K562 (cell line): Measurements from ENCODE around the gene EFS. TPM values are rescaled to one million over a fixed set of nuclear protein-coding genes. Genes with fewer than 3 reads are reported as not detected.

Source experiments
- BRD9 ChIP-seq: fragments of 450-650 bp; IDR thresholded peaks from 2 replicates; pipeline ENCODE4 v1.6.1; 2018; ENCODE audit warnings: low read depth; ENCODE audit not compliant: partially characterized antibody
- CEBPB ChIP-seq: fragments of 450-650 bp; IDR thresholded peaks from 2 replicates; pipeline ENCODE4 v1.6.1; 2016; ENCODE audit warnings: missing genetic modification characterization, missing compliant biosample characterization
- GABPB2 ChIP-seq: fragments of 250-450 bp; sonication (Bioruptor Pico); conservative IDR thresholded peaks from 2 replicates; pipeline ENCODE4 v1.5.1; 2021; ENCODE audit warnings: mild to moderate bottlenecking
- GTF2A2 ChIP-seq: IDR thresholded peaks from 2 replicates; pipeline ENCODE4 v1.6.1; 2016; ENCODE audit warnings: mild to moderate bottlenecking, missing genetic modification characterization, missing compliant biosample characterization
- HMG20A ChIP-seq: fragments of 450-650 bp; formaldehyde crosslinking; conservative IDR thresholded peaks from 2 replicates; pipeline ENCODE4 v1.4.0; 2020; ENCODE audit warnings: mild to moderate bottlenecking, mixed read lengths
- HMG20B ChIP-seq: fragments of 250-450 bp; sonication (Bioruptor Pico); IDR thresholded peaks from 2 replicates; pipeline ENCODE4 v1.5.0; 2021; ENCODE audit warnings: mild to moderate bottlenecking
- KDM4B ChIP-seq, 2 experiments: fragments of 450-650 bp in 1 of 2; sonication (generic) in 1 of 2; IDR thresholded peaks; 2 replicates each; pipeline ENCODE4 v1.6.1; 2016 to 2017; ENCODE audit warnings: borderline replicate concordance in 2 of 2, antibody characterized with exemption in 1 of 2, low read depth in 1 of 2, mild to moderate bottlenecking in 1 of 2
- MGA ChIP-seq: fragments of 450-650 bp; IDR thresholded peaks from 2 replicates; pipeline ENCODE4 v1.6.1; 2016; ENCODE audit warnings: mild to moderate bottlenecking, moderate library complexity
- PHB2 ChIP-seq: fragments of 450-650 bp; IDR thresholded peaks from 2 replicates; pipeline ENCODE4 v1.6.1; 2017; ENCODE audit warnings: low read depth
- RBM22 ChIP-seq: fragments of 200-400 bp; formaldehyde crosslinking; IDR thresholded peaks from 2 replicates; pipeline ENCODE4 v1.6.1; 2018; ENCODE audit warnings: low read length, low read depth; ENCODE audit not compliant: poor library complexity, severe bottlenecking
- SAP30 ChIP-seq: fragments of 200-600 bp; sonication (generic); IDR thresholded peaks from 2 replicates; pipeline ENCODE4 v1.6.1; 2012; ENCODE audit warnings: borderline replicate concordance, low read depth, mild to moderate bottlenecking, moderate library complexity, low read length, control low read depth, inconsistent platforms; ENCODE audit not compliant: insufficient read depth, poor library complexity, severe bottlenecking
- SNRNP70 ChIP-seq: fragments of 200-400 bp; formaldehyde crosslinking; optimal IDR thresholded peaks from 2 replicates; pipeline ENCODE3; 2017; ENCODE audit warnings: low read depth, low read length
- STAG1 ChIP-seq: sonication (generic); formaldehyde crosslinking; IDR thresholded peaks from 2 replicates; pipeline ENCODE4 v1.5.0; 2020; ENCODE audit warnings: missing genetic modification reagents, borderline replicate concordance
- ZNF263 ChIP-seq: sonication (generic); formaldehyde crosslinking; IDR thresholded peaks from 2 replicates; pipeline ENCODE4 v1.8.0; 2022; ENCODE audit warnings: mild to moderate bottlenecking, missing genetic modification reagents, borderline replicate concordance
- ZNF384 ChIP-seq: IDR thresholded peaks from 2 replicates; pipeline ENCODE4 v1.6.1; 2012; ENCODE audit warnings: low read depth, low read length, improper control_type of control experiment
- polyA plus RNA-seq, 8 experiments: library from polyadenylated mRNA; depleted of rRNA in 4 of 8; stranded (reverse) in 5 of 8; unstranded in 3 of 8; fragments of >200 nt; fragmentation: Nextera tagmentation in 2 of 8; fragmentation: Illumina TruSeq in 1 of 8; extraction: Ambion mirVana in 2 of 8; extraction: Trizol in 1 of 8; gene quantifications; 2 replicates each; pipeline versions ENCODE4 v1.2.1 to v1.2.3, GENCODE V29; 2011 to 2014; ENCODE audit warnings: inconsistent platforms in 1 of 8, missing spikeins in 1 of 8
- total RNA-seq, 7 experiments: library from RNA; depleted of rRNA in 6 of 7; stranded (reverse); fragments of >200 nt in 6 of 7; fragmentation: Illumina TruSeq in 2 of 7; extraction: Trizol in 2 of 7; gene quantifications; 2 replicates each; pipeline versions ENCODE4 v1.2.1 to v1.2.3, GENCODE V29; 2011 to 2021; ENCODE audit warnings: low replicate concordance in 1 of 7
- TF ChIP-seq, protein P1 (sequence below): fragments of 250-450 bp; sonication (Bioruptor Pico); IDR thresholded peaks from 2 replicates; pipeline ENCODE4 v1.6.1; 2021; ENCODE audit warnings: mild to moderate bottlenecking

EFS gene
- total and polyA plus RNA-seq, 9 of the 15 experiments (the other 6 are each of a cell fraction or from before 2014, with no cell fraction given), result 0.01 to 0.03 TPM; not detected in 7

DNA sequence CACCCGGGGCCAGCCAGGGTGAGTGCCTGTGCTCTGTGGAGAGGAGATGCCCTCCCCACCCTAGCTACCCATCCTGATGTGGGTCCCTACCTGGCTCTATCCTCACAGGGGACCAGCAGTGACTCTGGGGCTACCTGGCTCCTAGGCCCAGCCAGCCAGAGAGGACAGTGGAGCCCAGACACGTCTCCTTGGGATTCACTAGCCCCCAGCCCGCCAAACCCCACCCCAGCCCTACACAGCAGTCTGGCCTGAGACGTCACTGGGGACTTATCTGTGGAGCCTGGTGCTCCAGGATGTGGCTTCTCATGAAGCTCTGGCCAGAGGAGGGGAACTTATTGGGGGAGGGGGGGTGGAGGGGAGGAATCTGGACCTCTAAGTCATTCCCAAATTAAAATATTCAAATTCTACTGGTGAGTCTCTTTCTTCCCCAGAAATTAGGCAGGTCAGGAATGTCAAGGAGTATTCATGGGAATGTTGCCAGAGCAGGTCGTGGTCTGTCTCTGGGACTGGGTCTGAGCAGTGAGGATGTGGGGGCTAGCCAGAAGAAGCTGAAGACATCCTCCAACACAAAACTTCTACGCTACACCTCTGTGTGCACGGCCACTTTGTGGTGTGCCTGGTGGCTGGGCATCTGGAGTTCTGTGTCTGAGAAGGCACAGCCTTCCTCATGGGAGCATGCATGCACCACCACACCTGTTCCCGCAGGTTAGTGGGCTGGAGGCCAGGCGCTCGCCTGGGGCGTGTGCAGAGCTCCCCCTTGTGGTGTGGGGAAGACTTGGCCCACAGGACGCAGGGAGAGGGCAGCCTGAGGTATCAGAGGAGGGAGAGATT is 14.6 kb upstream of the EFS start (continued):
- TF ChIP-seq MGA (no peak), HMG20A (CRISPR knock-in tag) (no peak), SAP30 (no peak), CEBPB (tag) (no peak), ZNF263 (CRISPR knock-in tag) (no peak), BRD9 (no peak), KDM4B (IDR thresholded peaks at IDR 0.05; ENCODE audit: borderline replicate concordance in 2 of 2, low read depth in 1 of 2) (no peak), SNRNP70 (no peak), GTF2A2 (tag) (no peak), PHB2 (no peak), GABPB2 (no peak), RBM22 (no peak), HMG20B (no peak), ZNF384 (no peak), STAG1 (CRISPR knock-in tag) (peak; percentile 85; the same call in 1 of the 2 replicates)
- TF ChIP-seq, protein P1, sequence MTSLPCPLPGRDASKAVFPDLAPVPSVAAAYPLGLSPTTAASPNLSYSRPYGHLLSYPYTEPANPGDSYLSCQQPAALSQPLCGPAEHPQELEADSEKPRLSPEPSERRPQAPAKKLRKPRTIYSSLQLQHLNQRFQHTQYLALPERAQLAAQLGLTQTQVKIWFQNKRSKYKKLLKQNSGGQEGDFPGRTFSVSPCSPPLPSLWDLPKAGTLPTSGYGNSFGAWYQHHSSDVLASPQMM (CRISPR knock-in tag), result no peak
